SKM-1 (cell line): ENCODE results near the gene EEFSEC.

Experiments used
- DNase-seq: peaks from one replicate; lab custom pipeline; 2025; ENCODE audit not compliant: unreplicated experiment; lab: John Stamatoyannopoulos, UW

The EEFSEC gene

GRCh38 chr3:128153156-128154041 lies at the start of gene EEFSEC:
Gene EEFSEC, plus strand, starts transcription at chr3:128153481. Its CDS starts 27 bp downstream, at chr3:128153508.
- peak; percentile 84 for DNase-seq

DNA sequence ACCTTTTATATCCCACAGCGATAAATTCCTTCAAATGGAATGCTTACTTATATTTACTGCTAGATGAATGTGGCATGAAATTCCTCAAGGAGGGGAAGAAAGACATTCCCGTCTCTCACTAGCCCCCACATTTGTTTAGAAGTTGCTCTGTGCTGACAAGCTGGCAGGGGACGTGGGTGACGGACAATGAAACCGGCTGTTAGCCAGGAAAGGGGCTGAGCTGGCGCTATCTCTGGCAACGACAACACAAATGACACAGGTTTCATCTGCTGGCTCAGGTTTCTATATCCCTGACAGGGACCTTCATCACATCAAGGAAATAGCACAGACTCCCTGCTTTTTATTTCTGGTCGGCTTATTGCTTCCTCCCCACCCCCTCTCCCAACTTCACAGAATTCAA lies 45.4 kb upstream of the EEFSEC start:
- no peak for DNase-seq

DNA sequence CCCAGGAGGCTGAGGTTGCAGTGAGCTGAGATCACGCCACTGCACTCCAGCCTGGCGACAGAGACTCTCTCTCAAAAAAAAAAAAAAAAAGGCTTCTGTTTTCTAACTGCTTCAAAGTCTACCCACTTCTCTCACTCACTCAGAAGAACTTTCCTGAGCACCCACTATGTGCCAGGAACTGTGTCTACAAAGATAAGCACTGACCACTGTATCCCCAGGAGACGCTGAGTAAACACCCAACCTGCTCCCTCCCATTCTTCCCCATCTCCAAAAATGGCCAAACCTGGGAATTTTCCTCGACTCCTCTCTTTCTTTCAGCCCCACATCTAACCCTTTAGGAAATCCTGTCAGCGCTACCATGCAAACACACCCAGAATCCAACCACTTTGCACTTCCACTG lies 42.1 kb upstream of the EEFSEC start:
- no peak for DNase-seq

- no peak for DNase-seq
Observed at GRCh38 chr3:128112357-128112968, 40.8 kb upstream of the EEFSEC start.

GRCh38 chr3:128113817-128114794 lies 39.2 kb upstream of the EEFSEC start:
- DNase-seq, result no peak

DNA sequence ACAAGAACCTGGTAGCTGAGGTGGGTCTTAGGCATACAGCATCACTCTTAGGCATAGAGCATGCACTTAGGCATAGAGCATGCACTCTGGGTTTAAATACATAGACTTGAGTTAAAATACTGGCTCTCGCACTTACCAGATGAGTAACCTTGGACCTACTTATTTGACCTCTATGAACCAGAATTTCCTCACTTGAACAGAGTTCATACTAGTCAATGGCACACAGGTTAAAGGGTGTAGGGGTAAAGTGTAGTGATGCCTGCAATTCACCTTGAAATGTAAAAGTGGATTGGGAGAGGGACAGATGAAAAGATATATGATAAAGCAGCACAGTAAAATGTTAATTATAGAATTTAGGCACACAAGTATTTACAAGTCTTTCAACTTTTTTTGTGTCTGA lies 31.3 kb upstream of the EEFSEC start:
- no peak for DNase-seq

GRCh38 chr3:128123156-128123537 lies 30.1 kb upstream of the EEFSEC start:
- no peak for DNase-seq

- peak; percentile 98 for DNase-seq
Observed at GRCh38 chr3:128123538-128124368, 29.5 kb upstream of the EEFSEC start, which contains the start of gene RUVBL1. Gene RUVBL1, minus strand, starts transcription at chr3:128123812. Its CDS starts 88 bp downstream, at chr3:128123724.

DNA sequence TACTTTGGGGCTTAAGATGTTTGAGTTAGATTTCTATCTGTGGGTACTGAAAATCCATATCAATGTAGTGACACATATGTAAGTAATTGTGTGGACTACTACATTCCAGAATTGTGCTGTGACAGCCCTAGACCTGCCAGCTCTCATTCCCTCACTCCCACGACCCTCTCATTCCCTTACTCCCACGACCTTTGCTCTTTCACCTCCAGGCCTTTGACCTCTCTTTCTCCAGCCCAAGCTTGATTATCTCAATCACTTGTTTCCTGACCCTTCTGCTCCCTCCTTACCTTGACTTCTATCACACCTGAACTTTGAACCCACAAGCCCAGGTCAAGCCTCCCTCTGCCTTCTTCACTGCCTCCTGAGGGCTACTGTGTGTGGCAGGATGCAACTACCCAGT lies 26.0 kb upstream of the EEFSEC start:
- DNase-seq, result no peak

- DNase-seq, result no peak
Observed at GRCh38 chr3:128128251-128128650, 25.0 kb upstream of the EEFSEC start.

DNA sequence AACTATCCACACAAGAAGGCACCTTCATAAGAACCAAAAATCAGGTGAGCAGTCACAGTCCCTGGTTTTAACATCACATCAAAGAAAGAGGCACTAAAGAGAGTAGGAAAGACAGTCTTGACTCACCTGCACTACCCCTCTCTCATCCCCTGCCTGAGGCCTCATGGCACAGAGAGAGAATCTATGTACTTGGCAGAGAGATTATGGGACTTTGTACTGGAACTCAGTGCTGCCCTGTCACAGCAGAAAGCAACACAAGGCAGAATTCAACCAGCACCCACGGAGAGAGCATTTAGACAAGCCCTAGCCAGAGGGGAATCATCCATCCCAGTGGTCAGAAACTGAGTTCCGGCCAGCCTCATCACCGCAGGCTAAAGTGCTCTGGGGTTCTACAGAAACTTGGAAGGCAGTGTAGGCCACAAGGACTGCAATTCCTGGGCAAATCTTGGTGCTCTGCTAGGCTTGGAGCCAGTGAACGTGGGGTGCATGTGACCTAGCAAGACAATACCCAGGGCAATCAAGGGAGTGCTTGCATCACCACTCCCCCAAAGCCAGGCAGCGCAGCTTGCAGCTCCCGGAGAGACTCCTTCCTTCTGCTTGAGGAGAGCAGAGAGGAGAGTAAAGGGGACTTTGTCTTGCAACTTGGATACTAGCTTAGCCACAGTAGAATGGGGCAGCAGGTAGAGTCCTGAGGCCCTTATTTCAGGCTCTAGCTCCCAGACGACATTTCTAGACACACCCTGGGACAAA lies 21.2 kb upstream of the EEFSEC start:
- DNase-seq, result no peak

DNA sequence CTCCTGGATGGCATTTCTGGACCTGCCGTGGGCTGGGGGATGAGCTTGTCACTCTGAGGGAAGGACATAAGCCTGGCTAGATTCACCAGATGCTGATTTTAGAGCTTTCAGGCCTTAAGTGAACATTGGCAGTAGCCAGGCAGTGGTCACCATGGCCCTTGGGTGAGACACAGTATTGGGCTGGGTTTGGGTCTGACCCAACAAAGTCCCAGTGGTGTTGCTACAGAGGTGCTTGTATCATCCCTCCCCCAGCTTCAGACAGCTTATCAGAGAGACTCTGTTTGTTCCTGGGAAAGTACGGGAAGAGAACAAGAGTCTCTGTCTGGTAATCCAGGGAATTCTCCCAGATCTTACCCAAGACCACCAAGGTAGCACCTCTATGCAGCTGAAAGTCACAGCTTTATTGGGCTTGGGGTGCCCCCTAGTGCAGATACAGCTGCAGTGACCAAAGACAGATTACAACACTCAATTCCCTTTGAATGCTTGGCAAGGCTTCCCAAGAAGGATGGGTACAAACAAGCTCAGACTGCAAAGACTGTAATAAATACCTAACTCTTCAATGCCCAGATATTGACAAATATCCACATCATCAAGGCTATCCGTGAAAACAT lies 19.9 kb upstream of the EEFSEC start:
- DNase-seq, result no peak

GRCh38 chr3:128143496-128143895 lies 9.8 kb upstream of the EEFSEC start:
- no peak for DNase-seq

- DNase-seq, result no peak
Observed at GRCh38 chr3:128144512-128145187, 8.6 kb upstream of the EEFSEC start.

DNA sequence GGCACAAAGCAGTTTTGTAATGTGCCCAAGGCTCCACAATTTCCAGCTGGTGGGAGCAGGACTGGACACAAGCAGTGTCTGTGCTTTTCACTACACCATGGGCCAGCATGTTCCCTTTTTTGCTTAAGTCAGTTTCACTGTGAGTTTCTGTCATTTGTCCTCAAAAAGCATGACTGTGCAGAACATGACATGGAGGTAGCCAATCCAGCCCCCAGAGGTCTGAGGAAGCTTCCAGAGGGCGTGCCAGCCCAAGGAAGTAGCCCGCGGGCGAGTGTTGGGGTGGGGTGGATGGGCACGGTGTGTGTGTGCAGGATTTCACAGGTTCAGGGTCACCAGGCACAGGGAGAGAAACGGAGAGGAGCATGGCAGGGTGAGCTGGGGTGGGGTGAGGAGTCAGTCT lies 8.0 kb upstream of the EEFSEC start:
- DNase-seq, result no peak

DNA sequence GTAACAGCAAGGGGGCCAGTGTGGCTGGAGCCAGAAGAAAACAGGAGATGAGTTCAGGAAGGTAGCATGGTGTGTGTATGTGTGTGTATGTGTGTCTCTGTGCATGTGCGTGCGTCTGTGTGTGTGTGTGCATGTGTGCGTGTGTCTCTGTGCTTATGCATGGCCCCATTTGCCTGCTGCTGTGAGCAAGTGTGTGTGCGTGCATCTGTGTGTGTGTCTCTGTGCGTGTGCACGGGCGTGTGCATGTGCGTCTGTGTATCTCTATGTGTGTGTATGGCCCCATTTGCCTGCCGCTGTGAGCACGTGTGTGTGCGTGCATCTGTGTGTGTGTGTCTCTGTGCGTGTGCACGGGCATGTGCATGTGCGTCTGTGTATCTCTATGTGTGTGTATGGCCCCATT lies 7.1 kb upstream of the EEFSEC start:
- no peak for DNase-seq

GRCh38 chr3:128149650-128150049 lies 3.6 kb upstream of the EEFSEC start:
- DNase-seq, result no peak

DNA sequence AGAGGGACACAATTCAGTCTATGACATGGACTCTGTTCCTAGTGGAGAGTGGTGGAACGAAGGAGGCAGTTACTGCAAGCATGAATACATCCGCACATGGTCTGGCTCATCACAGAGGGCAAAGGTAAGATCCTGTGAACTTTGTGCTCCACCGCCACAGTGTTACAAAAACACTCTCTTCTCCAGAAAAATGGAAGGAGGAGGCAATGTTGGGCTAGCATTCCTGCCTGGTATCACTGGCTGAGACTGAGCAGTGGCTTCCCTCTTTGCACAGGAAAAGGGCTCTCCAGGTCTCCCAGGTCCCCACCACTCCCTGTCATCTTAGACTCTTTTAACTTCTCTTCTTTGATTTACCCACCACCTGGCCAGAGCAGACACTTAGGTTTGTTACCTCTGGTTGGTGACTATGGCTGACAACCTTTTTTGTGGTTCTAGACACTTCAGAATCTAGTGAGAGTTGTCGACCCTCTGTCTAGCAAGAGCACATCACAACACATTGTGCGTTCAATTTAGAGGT lies 1.5 kb upstream of the EEFSEC start:
- no peak for DNase-seq
